Heart right ventricle (tissue), 16 donors: ENCODE measurements around the gene CHST11. TPM values are rescaled to one million over a fixed set of nuclear protein-coding genes. Genes with fewer than 3 reads are reported as not detected.
A peak's percentile ranks its signal among the peaks of the same experiment; 100 is the strongest.

ENCODE experiments used
- ATAC-seq, 8 donors: fragments of 200-7000 bp; cut with Tn5 transposase; one replicate each; pipeline ENCODE4 v1.9.1; 2020; ENCODE audit warnings: mild to moderate bottlenecking in 8 of 8, moderate library complexity in 8 of 8, moderate number of reproducible peaks in 1 of 8
- DNase-seq, 2 donors: peaks; one replicate each; pipeline ENCODE4 v3.0.0-alpha.2; 2020
- H3K27ac ChIP-seq, 10 donors: fragments of 200-600 bp; sonication (generic) in 2 of 10; one replicate each; pipeline versions ENCODE4 v1.5.0 to v1.8.0; 2020 to 2022; ENCODE audit warnings: mild to moderate bottlenecking in 3 of 10
- H3K27me3 ChIP-seq, 7 donors: fragments of 200-600 bp; one replicate each; pipeline ENCODE4 v1.8.0; 2021 to 2022; ENCODE audit warnings: mild to moderate bottlenecking in 2 of 7
- H3K36me3 ChIP-seq, 9 donors: fragments of 200-600 bp; sonication (generic) in 1 of 9; one replicate each; pipeline versions ENCODE4 v1.5.0 to v1.8.0; 2020 to 2022; ENCODE audit warnings: mild to moderate bottlenecking in 2 of 9
- H3K4me1 ChIP-seq, 9 donors: fragments of 200-600 bp; sonication (generic) in 1 of 9; one replicate each; pipeline versions ENCODE4 v1.5.0 to v1.8.0; 2020 to 2022; ENCODE audit warnings: mild to moderate bottlenecking in 4 of 9
- H3K4me3 ChIP-seq, 10 donors: fragments of 200-600 bp; sonication (generic) in 2 of 10; one replicate each; pipeline versions ENCODE4 v1.5.0 to v1.8.0; 2020 to 2022; ENCODE audit warnings: mild to moderate bottlenecking in 7 of 10, moderate library complexity in 2 of 10
- H3K9me3 ChIP-seq, 11 donors: fragments of 200-600 bp in 10 of 11; sonication (generic) in 2 of 11; one replicate each; pipeline versions ENCODE4 v1.5.0 to v1.8.0; 2013 to 2022; ENCODE audit warnings: mild to moderate bottlenecking in 2 of 11, control low read depth in 1 of 11, moderate library complexity in 1 of 11
- CTCF ChIP-seq, 9 donors: fragments of 200-600 bp; sonication (generic) in 2 of 9; IDR thresholded peaks; one replicate each; pipeline versions ENCODE4 v1.5.0 to v1.8.0; 2021 to 2022; ENCODE audit warnings: antibody characterized with exemption in 9 of 9, mild to moderate bottlenecking in 5 of 9, moderate library complexity in 1 of 9
- WGBS, 2 donors: extraction: QIAGEN DNeasy Blood & Tissue Kit; methylation state at CpG; one replicate each; pipeline ENCODE4 v1.1.7; 2013; ENCODE audit warnings: inconsistent platforms in 1 of 2; 5-methylcytosine and 5-hydroxymethylcytosine counted together
- intact Hi-C, 10 donors: fragments of 100-400 bp; cut with DNase I; formaldehyde crosslinking; loops; one replicate each; pipeline versions ENCODE4 v1.11.1 to v1.14.2; 2022
- polyA plus RNA-seq, 2 donors: library from polyadenylated mRNA; stranded (reverse); fragments of 200-250 nt; gene quantifications; one replicate each; pipeline ENCODE4 v1.2.3, GENCODE V29; 2013
- total RNA-seq, 10 donors: library from RNA; stranded (reverse); fragmentation: NEBNext Ultra II Directional in 3 of 10; extraction: Animal tissue kit (Norgen Biotek cat#: 25700) in 3 of 10; gene quantifications; one replicate each; pipeline versions ENCODE4 v1.2.1 to v1.2.4, GENCODE V29; 2021 to 2023
- donor health status: Arrhythmogenic right ventricular cardiomyopathy.
- donor health status: ischemic (EF 13 %, LVEDD 7.1; RV severe dilation, severe dysfunction).
- donor health status: healthy with polysubstance abuse.
- donor health status: DM: no; HTN: yes; CAD: no.
- donor health status: DM: no; HTN: no; CAD: no.
- donor health status: ischemic (EF 25% LVEDD 6.9; RV normal size, moderate dysfunction).
- donor health status: ischemic (EF 25% LVEDD 5.7; RV mildly dilated, moderate dysfunction).
- donor health status: healthy.
- donor health status: DM: yes; HTN: yes; CAD: no.
- donor health status: Ischemic cardiomyopathy.
- donor health status: ischemic (EF 35%, LVEDD 5.7; RV mildly dilated, moderate dysfunction).
- donor health status: nonischemic (EF 11% LVEDD 7.7; RV severe dilation, severe dysfunction).
- donor health status: DM: yes; HTN: yes; CAD: no.
- donor health status: PGD.
- donor health status: ischemic (EF 29% LVEDD 5.4; RV normal size, mild dysfunction).
- donor health status: nonischemic (EF 23%, LVEDD 6.1; RV moderate dilation, normal function).

CHST11 gene
- total and polyA plus RNA-seq, 12 donors, result 1.1 to 12.7 (median 4.3) TPM

DNA sequence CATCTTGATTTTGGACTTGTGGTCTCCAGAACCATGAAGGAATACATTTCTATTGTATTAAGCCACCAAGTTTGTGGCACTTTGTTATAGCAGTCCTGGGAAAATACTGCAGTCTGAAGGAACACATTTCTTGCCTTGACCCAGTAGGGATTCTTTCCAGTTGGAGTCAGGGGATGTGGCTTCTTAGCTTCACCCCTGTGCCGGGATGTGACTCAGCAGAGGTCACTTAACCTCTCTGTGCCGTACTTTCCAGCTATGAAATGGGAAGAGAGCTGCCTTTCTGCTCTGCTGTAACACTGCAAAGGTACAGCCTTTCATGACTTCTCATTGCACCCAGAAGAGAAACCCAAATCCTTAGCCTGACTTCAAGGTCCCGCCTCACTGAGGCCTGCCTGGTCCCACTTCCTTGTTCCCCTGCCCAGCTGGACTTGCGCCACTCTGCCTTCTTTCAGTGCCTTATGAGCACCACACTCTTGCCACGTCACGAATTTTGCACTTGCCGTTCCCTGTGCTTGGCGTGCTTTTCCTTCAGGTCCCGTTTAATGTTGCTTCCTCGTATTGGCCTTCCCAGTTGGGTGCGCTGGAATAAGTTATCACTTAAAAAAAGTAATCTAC is 24.2 kb downstream of the CHST11 start:
- intact Hi-C loops, result no loop called here
- H3K27ac ChIP-seq, result peak overlapping the region in 1 of 10 donors; percentile 76
- peaks cover 0 to 11% (median 0%) of the 10 kb centered on the region in 11 donors for H3K9me3 ChIP-seq
- DNase-seq, result peak; percentile 40 to 44
- peak in 5 of 8 donors; percentile 25 to 74 (median 53) for ATAC-seq
- no peak for TF ChIP-seq CTCF (IDR thresholded peaks at IDR 0.05)
- no peak overlapping the region for H3K4me3 ChIP-seq
- 88 to 92% methylated on average over 11 of the region's 11 CpGs for WGBS, 2 donors
- no peaks in the 10 kb centered on the region for H3K27me3 ChIP-seq
- peaks cover 0 to 89% (median 3%) of the 10 kb centered on the region in 9 donors for H3K4me1 ChIP-seq
- peaks cover 0 to 4% (median 0%) of the 10 kb centered on the region in 9 donors for H3K36me3 ChIP-seq

DNA sequence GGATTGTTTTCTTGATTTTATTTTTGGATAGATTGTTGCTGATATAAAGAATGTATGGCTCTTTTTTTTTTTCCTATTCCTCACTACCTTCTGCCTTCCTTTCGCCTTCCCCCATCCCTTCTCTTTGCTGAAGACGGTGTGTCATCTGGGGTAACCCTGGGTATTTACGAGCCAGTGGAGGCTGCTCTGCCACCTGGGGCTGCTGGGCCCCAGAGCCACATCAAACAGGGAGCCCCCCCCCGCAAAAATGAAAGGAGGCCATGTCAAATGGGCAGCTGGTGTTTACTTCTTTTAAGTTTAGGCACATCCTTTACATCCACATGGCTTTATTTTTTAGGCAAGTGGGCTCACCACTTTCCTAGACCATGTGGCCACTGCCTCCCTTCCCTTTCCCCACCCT is 25.4 kb downstream of the CHST11 start:
- Histone ChIP-seq H3K9me3 (peaks cover 0 to 11% (median 0%) of the 10 kb centered on the region in 11 donors), H3K4me3 (no peak overlapping the region), H3K4me1 (peaks cover 0 to 91% (median 14%) of the 10 kb centered on the region in 9 donors), H3K27me3 (no peaks in the 10 kb centered on the region), H3K36me3 (peaks cover 0 to 4% (median 0%) of the 10 kb centered on the region in 9 donors), H3K27ac (no peak overlapping the region)
- 73 to 91% methylated on average over 3 to 4 of the region's 4 CpGs for WGBS, 2 donors
- DNase-seq, result no peak
- ATAC-seq, result no peak
- no peak for TF ChIP-seq CTCF (IDR thresholded peaks at IDR 0.05)
- intact Hi-C loops, result no loop called here

DNA sequence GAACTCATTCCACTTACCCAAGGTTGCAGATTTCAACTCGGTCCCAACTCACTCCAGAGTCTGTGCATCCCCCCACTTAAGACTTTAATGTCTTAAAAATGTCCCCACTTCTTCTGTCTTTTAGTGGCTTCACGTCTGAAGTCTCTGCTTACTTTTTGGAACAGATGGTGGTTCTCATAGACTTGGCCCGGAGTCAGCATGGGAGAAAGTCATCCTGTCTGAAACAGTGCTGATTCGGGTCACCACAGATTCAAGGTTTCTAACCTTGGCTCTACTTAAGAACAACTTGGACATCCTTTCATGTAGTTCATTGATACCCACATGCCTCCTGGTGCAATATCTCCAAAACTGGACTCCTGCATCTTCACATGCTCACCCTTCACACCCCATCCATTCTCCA is 26.0 kb downstream of the CHST11 start:
- Histone ChIP-seq H3K4me1 (peaks cover 0 to 91% (median 19%) of the 10 kb centered on the region in 9 donors), H3K9me3 (peaks cover 0 to 11% (median 0%) of the 10 kb centered on the region in 11 donors)
- no peak for TF ChIP-seq CTCF (IDR thresholded peaks at IDR 0.05)

DNA sequence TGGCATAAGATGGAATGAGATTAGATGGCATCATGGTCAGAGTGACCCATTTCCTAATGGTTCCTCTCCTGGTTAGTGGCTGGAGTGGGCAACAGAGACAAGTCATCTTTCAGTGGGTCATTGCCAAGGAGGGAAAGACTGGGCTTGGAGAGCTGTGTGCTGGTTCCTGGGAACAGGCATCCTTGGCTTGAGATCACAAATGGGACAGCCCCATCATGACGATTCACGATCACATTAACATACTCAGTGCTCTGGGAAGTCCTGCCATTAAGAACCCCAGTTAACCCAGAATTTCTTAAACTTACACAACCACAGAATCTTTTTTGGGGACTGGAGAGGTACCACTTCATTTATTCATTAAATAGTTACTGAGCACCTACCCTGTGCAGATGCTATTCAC is 27.3 kb downstream of the CHST11 start:
- 93 to 94% methylated on average over 2 of the region's 2 CpGs for WGBS, 2 donors
- peaks cover 0 to 4% (median 0%) of the 10 kb centered on the region in 9 donors for H3K36me3 ChIP-seq
- intact Hi-C loops, result no loop called here
- ATAC-seq, result no peak
- no peak for DNase-seq
- peaks cover 0 to 84% (median 16%) of the 10 kb centered on the region in 9 donors for H3K4me1 ChIP-seq
- peaks cover 0 to 11% (median 0%) of the 10 kb centered on the region in 11 donors for H3K9me3 ChIP-seq
- H3K4me3 ChIP-seq, result no peak overlapping the region
- H3K27ac ChIP-seq, result no peak overlapping the region
- H3K27me3 ChIP-seq, result no peaks in the 10 kb centered on the region
- no peak for TF ChIP-seq CTCF (IDR thresholded peaks at IDR 0.05)

More for the DNA sequence above, 26.0 kb downstream of the CHST11 start:
- Histone ChIP-seq H3K4me3 (no peak overlapping the region), H3K27ac (no peak overlapping the region), H3K36me3 (peaks cover 0 to 4% (median 0%) of the 10 kb centered on the region in 9 donors), H3K27me3 (no peaks in the 10 kb centered on the region)
- DNase-seq (no peak), ATAC-seq (no peak)
- WGBS, 2 donors, result 67 to 75% methylated on average over 4 of the region's 4 CpGs
- intact Hi-C loops, result no loop called here
